ENCODE measurements around the gene CGB1. TPM values are rescaled to one million over a fixed set of nuclear protein-coding genes. Genes with fewer than 3 reads are reported as not detected.

The CGB1 gene
- total RNA-seq, 1 experiment from 2014 or later = not detected

GRCh38 chr19:49071860-49072547, 35.3 kb upstream of the CGB1 start:
- H4K5ac ChIP-seq (ENCODE audit: insufficient read length, low read depth, low read length) = no peak overlapping the region
- no peak overlapping the region for H2BK120ac ChIP-seq (ENCODE audit: low read depth, low read length, poor library complexity, severe bottlenecking)
- H4K8ac ChIP-seq (replicated peaks; ENCODE audit: insufficient read length, low read depth, low read length) = no peak overlapping the region
- no peaks in the 10 kb centered on the region for H4K20me1 ChIP-seq (ENCODE audit: control insufficient read depth, insufficient read depth, insufficient read length)
- no peak overlapping the region for H2BK15ac ChIP-seq (ENCODE audit: low read depth, low read length)
- H3K27ac ChIP-seq (ENCODE audit: insufficient read length, low read depth, low read length) = no peak overlapping the region
- peaks cover 0 to 4% (median 3%) of the 10 kb centered on the region in 3 experiments; a peak in 3 of 7 replicates for H3K36me3 Mint-ChIP-seq (ENCODE audit: insufficient read depth in 1 of 3, low read depth in 3 of 3)
- H3K79me2 ChIP-seq (ENCODE audit: insufficient read depth, low read length) = no peaks in the 10 kb centered on the region
- H2BK5ac ChIP-seq (ENCODE audit: insufficient read length, low read length) = no peak overlapping the region
- no peak overlapping the region for H3K9ac ChIP-seq (ENCODE audit: extremely low read depth, insufficient read length, low read length)
- no CpG with 5 or more reads among the region's 93 CpGs for WGBS (ENCODE audit: extremely low coverage, insufficient read length, low lambda C conversion rate)
- H3K27me3 Mint-ChIP-seq (ENCODE audit: low read depth) = peaks cover 83% of the 10 kb centered on the region
- H3K4ac ChIP-seq (ENCODE audit: low read depth, low read length) = no peak overlapping the region
- no peak overlapping the region for H2AFZ ChIP-seq (ENCODE audit: low read length)
- no peak overlapping the region for H2AK5ac ChIP-seq (ENCODE audit: insufficient read length, low read length)
- no peak for TF ChIP-seq CTCF (conservative IDR thresholded peaks at IDR 0.05)
- no peaks in the 10 kb centered on the region for H3K9me3 ChIP-seq (ENCODE audit: control insufficient read depth, low read depth, low read length)
- H3K4me1 ChIP-seq (ENCODE audit: insufficient read depth, low read length) = no peaks in the 10 kb centered on the region
- H3K79me1 ChIP-seq (ENCODE audit: insufficient read depth, low read depth, low read length, poor library complexity, severe bottlenecking) = no peaks in the 10 kb centered on the region
- H3K4me2 ChIP-seq (ENCODE audit: insufficient read depth, insufficient read length, low read length) = no peak overlapping the region
- H3K9me3 Mint-ChIP-seq = peaks cover 9 to 18% of the 10 kb centered on the region in 2 experiments; a peak in 4 of 5 replicates
- no peak overlapping the region for H2BK20ac ChIP-seq (ENCODE audit: low read depth, low read length, poor library complexity, severe bottlenecking)
- peaks cover 41% of the 10 kb centered on the region for H3K27me3 ChIP-seq (ENCODE audit: insufficient read depth, low read length)
- H3K27ac Mint-ChIP-seq = no peak overlapping the region
- H2BK12ac ChIP-seq (ENCODE audit: insufficient read length, low read depth, low read length) = no peak overlapping the region
- DNase-seq = peak; percentile 92
- no peak overlapping the region for H3K14ac ChIP-seq (ENCODE audit: insufficient read depth, low read length)
- peak overlapping the region; percentile 43 to 81 for H3K4me3 Mint-ChIP-seq
- peaks cover 9 to 32% of the 10 kb centered on the region in 2 experiments for H3K4me1 Mint-ChIP-seq
- no peak overlapping the region for H3T11ph ChIP-seq (ENCODE audit: low read length)
- no peak overlapping the region for H3K18ac ChIP-seq (ENCODE audit: insufficient read length, low read depth, low read length)
- H3K23me2 ChIP-seq (ENCODE audit: insufficient read length, low read depth, low read length, poor library complexity, severe bottlenecking) = no peaks in the 10 kb centered on the region
- H4K91ac ChIP-seq (ENCODE audit: insufficient read length, low read depth, low read length) = no peak overlapping the region
- H3K56ac ChIP-seq (ENCODE audit: insufficient read length, low read depth, low read length) = no peak overlapping the region
- H3K23ac ChIP-seq (ENCODE audit: insufficient read length, low read depth, low read length) = no peak overlapping the region

All from H9 (cell line).